Left renal pelvis (tissue), 4 donors: ENCODE results near the gene CNNM4. TPM values are rescaled to one million over a fixed set of nuclear protein-coding genes. Genes with fewer than 3 reads are reported as not detected.

Experiments
- DNase-seq, 4 donors: peaks; one replicate each; pipeline ENCODE4 v3.0.0-alpha.2; 2013; ENCODE audit warnings: low read depth in 4 of 4, low spot score in 3 of 4
- polyA plus RNA-seq, 4 donors: library from polyadenylated mRNA; unstranded; fragments of 120-200 nt; gene quantifications; one replicate each; pipeline ENCODE4 v1.2.1, GENCODE V29; 2013; ENCODE audit not compliant: insufficient read length in 4 of 4

Gene CNNM4
- polyA plus RNA-seq, 4 donors: 8.1 to 15.4 (median 12.5) TPM

GRCh38 chr2:96757477-96757860, 3.2 kb upstream of the CNNM4 start:
- no peak for DNase-seq

- DNase-seq: no peak
Observed at GRCh38 chr2:96758987-96759386, 1.7 kb upstream of the CNNM4 start.

- DNase-seq: no peak
Observed at GRCh38 chr2:96759548-96759947, 1.2 kb upstream of the CNNM4 start.

GRCh38 chr2:96760986-96761832, 507 bp downstream of the CNNM4 start:
- DNase-seq: no peak

- DNase-seq: no peak
Observed at GRCh38 chr2:96762529-96763311, 2.0 kb downstream of the CNNM4 start.

GRCh38 chr2:96763511-96764252, 3.0 kb downstream of the CNNM4 start:
- no peak for DNase-seq

- DNase-seq: no peak
Observed at GRCh38 chr2:96764253-96764637, 3.5 kb downstream of the CNNM4 start.

GRCh38 chr2:96767135-96767871, 6.6 kb downstream of the CNNM4 start:
- DNase-seq: no peak

- no peak for DNase-seq
Observed at GRCh38 chr2:96768083-96768561, 7.4 kb downstream of the CNNM4 start.

GRCh38 chr2:96769814-96770213, 9.1 kb downstream of the CNNM4 start:
- no peak for DNase-seq

- DNase-seq: no peak
Observed at GRCh38 chr2:96770442-96771202, 9.9 kb downstream of the CNNM4 start.

GRCh38 chr2:96771796-96772618, 11.3 kb downstream of the CNNM4 start:
- DNase-seq: no peak

GRCh38 chr2:96772903-96773671, 12.4 kb downstream of the CNNM4 start:
- DNase-seq: no peak

- DNase-seq: no peak
Observed at GRCh38 chr2:96773922-96774321, 13.2 kb downstream of the CNNM4 start.

GRCh38 chr2:96775160-96775559, 14.5 kb downstream of the CNNM4 start:
- DNase-seq: no peak

GRCh38 chr2:96783388-96783787, 22.7 kb downstream of the CNNM4 start:
- no peak for DNase-seq

- DNase-seq: no peak
Observed at GRCh38 chr2:96787411-96787810, 26.7 kb downstream of the CNNM4 start.
